OCI-LY7 (cell line): ENCODE data around the gene GAGE13. TPM values are rescaled to one million over a fixed set of nuclear protein-coding genes. Genes with fewer than 3 reads are reported as not detected.
"Not testable (repeated sequence)": the region's sequence is repeated elsewhere in the genome, so short reads cannot be mapped to it uniquely, and the experiment has no call there.

Experiments used
- Bru-seq: library from RNA; stranded (reverse); fragments of 400-500 nt; gene quantifications from one replicate; lab custom pipeline; 2021; lab: Mats Ljungman, UMichigan
- BruChase-seq, 2 experiments: library from RNA; stranded (reverse); fragments of 400-500 nt; gene quantifications; one replicate each; lab custom pipeline; 2021; lab: Mats Ljungman, UMichigan
- BruUV-seq: library from RNA; stranded (reverse); fragments of 400-500 nt; replicated peaks from 2 replicates; lab custom pipeline; 2021; lab: Mats Ljungman, UMichigan
- CTCF ChIA-PET: fragments of 300-600 bp; sonication (Branson Sonifier 250); formaldehyde crosslinking; loops from one replicate; lab custom pipeline; 2022; ENCODE audit warnings: antibody characterized with exemption; ENCODE audit not compliant: unreplicated experiment; lab: Charles Lee
- POLR2A ChIA-PET: fragments of 300-600 bp; sonication (Branson Sonifier 250); formaldehyde crosslinking; loops from one replicate; lab custom pipeline; 2022; ENCODE audit warnings: antibody characterized with exemption; lab: Charles Lee
- DNase-seq: peaks from one replicate; pipeline ENCODE4 v3.0.0-alpha.2; 2015; ENCODE audit warnings: low spot score
- H2AFZ ChIP-seq: fragments of 200-600 bp; sonication (generic), shearing (Covaris generic); 2 replicates; pipeline ENCODE4 v1.6.1; 2014; ENCODE audit warnings: mild to moderate bottlenecking, antibody characterized with exemption, low read length, moderate library complexity
- H3K27ac ChIP-seq: fragments of 200-600 bp; sonication (generic); 2 replicates; pipeline ENCODE4 v1.5.1; 2014; ENCODE audit warnings: mixed run types, low read depth, mild to moderate bottlenecking, moderate library complexity, low read length, inconsistent platforms; ENCODE audit not compliant: poor library complexity, severe bottlenecking
- H3K36me3 ChIP-seq: fragments of 200-600 bp; sonication (generic); 2 replicates; pipeline ENCODE4 v1.6.1; 2014; ENCODE audit warnings: mild to moderate bottlenecking, antibody characterized with exemption, low read length, moderate library complexity, mixed read lengths; ENCODE audit not compliant: insufficient read depth
- H3K4me1 ChIP-seq: fragments of 200-600 bp; sonication (generic); 2 replicates; pipeline ENCODE4 v1.5.1; 2014; ENCODE audit warnings: mild to moderate bottlenecking, low read length; ENCODE audit not compliant: insufficient read depth, poor library complexity, severe bottlenecking
- H3K4me2 ChIP-seq: fragments of 200-600 bp; sonication (generic); 2 replicates; pipeline ENCODE4 v1.6.1; 2014; ENCODE audit warnings: mild to moderate bottlenecking, low read length
- H3K4me3 ChIP-seq: fragments of 200-600 bp; sonication (generic); 2 replicates; pipeline ENCODE4 v1.5.1; 2014; ENCODE audit warnings: mild to moderate bottlenecking, low read depth, low read length; ENCODE audit not compliant: poor library complexity, severe bottlenecking
- H3K79me2 ChIP-seq: fragments of 200-600 bp; sonication (generic); 2 replicates; pipeline ENCODE4 v1.6.1; 2016; ENCODE audit warnings: low read depth, mild to moderate bottlenecking, low read length, moderate library complexity, mixed read lengths; ENCODE audit not compliant: insufficient read depth
- H3K9me2 ChIP-seq: fragments of 200-600 bp; sonication (generic); 2 replicates; pipeline ENCODE4 v1.6.1; 2016; ENCODE audit warnings: mild to moderate bottlenecking, low read length, mixed read lengths; ENCODE audit not compliant: insufficient read depth
- H3K9me3 ChIP-seq: fragments of 200-600 bp; sonication (generic); 2 replicates; pipeline ENCODE4 v1.6.1; 2014; ENCODE audit warnings: mild to moderate bottlenecking, mixed run types, low read length, mixed read lengths
- H4K20me1 ChIP-seq: fragments of 200-600 bp; sonication (generic); 2 replicates; pipeline ENCODE4 v1.6.1; 2014; ENCODE audit warnings: mild to moderate bottlenecking, antibody characterized with exemption, low read length, moderate library complexity, mixed read lengths; ENCODE audit not compliant: insufficient read depth
- CTCF ChIP-seq: fragments of 200-600 bp; sonication (generic); conservative IDR thresholded peaks from 2 replicates; pipeline ENCODE4 v1.5.1; 2014; ENCODE audit warnings: mild to moderate bottlenecking, antibody characterized with exemption, low read length, moderate library complexity, mixed read lengths
- EZH2phosphoT487 ChIP-seq: fragments of 200-600 bp; sonication (generic); IDR thresholded peaks from 2 replicates; pipeline ENCODE4 v1.6.1; 2018; ENCODE audit warnings: low read depth, borderline replicate concordance, mild to moderate bottlenecking, mixed run types, antibody characterized with exemption, low read length, moderate library complexity, mixed read lengths
- intact Hi-C: fragments of 100-400 bp; cut with micrococcal nuclease; formaldehyde crosslinking; loops from one replicate; pipeline ENCODE4 v1.10.0; 2022; ENCODE audit not compliant: unreplicated experiment
- long read RNA-seq: library from polyadenylated mRNA; stranded (forward); transcript quantifications from one replicate; pipeline ENCODE4 v2.0.0, GENCODE V29; 2022
- total RNA-seq, 2 experiments: library from RNA; depleted of rRNA in 1 of 2; stranded (reverse); fragments of >200 nt in 1 of 2; shearing (Covaris generic) in 1 of 2; gene quantifications; 2 replicates each; pipeline ENCODE4 v1.2.3, GENCODE V29; 2014 to 2022

GAGE13 gene
- total RNA-seq (2014; rRNA removed; shearing (Covaris generic)) (not detected in 2 replicates), total RNA-seq (2022) (not detected in 2 replicates), Bru-seq, nascent RNA (not detected), BruChase-seq, experiment 1, labeled RNA remaining after a 6-hour chase (not detected), BruChase-seq, experiment 2, labeled RNA remaining after a 2-hour chase (not detected)
- long read RNA-seq = 0 reads

GRCh38 chrX:49331282-49331681 is at the start of gene GAGE13:
GAGE13 (plus strand) TSS chrX:49331582; CDS start chrX:49332738, 1,156 bp downstream.
- intact Hi-C loops, H3K4me2 ChIP-seq, POLR2A ChIA-PET, H4K20me1 ChIP-seq, H2AFZ ChIP-seq, H3K36me3 ChIP-seq, CTCF ChIA-PET, BruUV-seq, H3K4me1 ChIP-seq, H3K27ac ChIP-seq, DNase-seq, H3K4me3 ChIP-seq, H3K79me2 ChIP-seq, H3K9me2 ChIP-seq, H3K9me3 ChIP-seq: not testable (repeated sequence)

- H3K9me2 ChIP-seq = no peaks in the 10 kb centered on the region
- no peak for TF ChIP-seq EZH2phosphoT487
- TF ChIP-seq CTCF = no peak
- no peaks in the 10 kb centered on the region for H4K20me1 ChIP-seq
- intact Hi-C loops = no loop called here
- H3K27ac ChIP-seq = no peak overlapping the region
- no peaks in the 10 kb centered on the region for H3K9me3 ChIP-seq
- no peak for DNase-seq
- H3K4me3 ChIP-seq = no peak overlapping the region
- POLR2A ChIA-PET = interaction anchor here (0.6 kb wide), 1 partner anchor 92 kb away, joined by 4 read pairs; no protein-coding TSS in a partner anchor
- no peaks in the 10 kb centered on the region for H3K4me1 ChIP-seq
- no peaks in the 10 kb centered on the region for H3K36me3 ChIP-seq
- no peak overlapping the region for H3K4me2 ChIP-seq
- H3K79me2 ChIP-seq = no peaks in the 10 kb centered on the region
- CTCF ChIA-PET = no interaction called here
- no TSS peak for BruUV-seq
- no peak overlapping the region for H2AFZ ChIP-seq
These were observed 48.8 kb upstream of the GAGE13 start for GRCh38 chrX:49282647-49283011.

- intact Hi-C loops = no loop called here
- H3K4me2 ChIP-seq = no peak overlapping the region
- H3K9me3 ChIP-seq = no peaks in the 10 kb centered on the region
- no peak overlapping the region for H2AFZ ChIP-seq
- ChIA-PET CTCF (no interaction called here), POLR2A (no interaction called here)
- no peak for DNase-seq
- H3K4me1 ChIP-seq = no peaks in the 10 kb centered on the region
- no peak overlapping the region for H3K4me3 ChIP-seq
- no peaks in the 10 kb centered on the region for H3K36me3 ChIP-seq
- no peaks in the 10 kb centered on the region for H3K9me2 ChIP-seq
- no peak overlapping the region for H3K27ac ChIP-seq
- H4K20me1 ChIP-seq = no peaks in the 10 kb centered on the region
- H3K79me2 ChIP-seq = no peaks in the 10 kb centered on the region
- BruUV-seq = no TSS peak
- TF ChIP-seq CTCF = no peak
- no peak for TF ChIP-seq EZH2phosphoT487
These were observed 47.2 kb upstream of the GAGE13 start for GRCh38 chrX:49284212-49284611.
